Measurements from ENCODE around the gene DCDC2B.

Gene DCDC2B

GRCh38 chr1:32170991-32171390 lies 37.9 kb upstream of the DCDC2B start:
- no peak overlapping the region for H2AFZ ChIP-seq (ENCODE audit: low read length)

DNA sequence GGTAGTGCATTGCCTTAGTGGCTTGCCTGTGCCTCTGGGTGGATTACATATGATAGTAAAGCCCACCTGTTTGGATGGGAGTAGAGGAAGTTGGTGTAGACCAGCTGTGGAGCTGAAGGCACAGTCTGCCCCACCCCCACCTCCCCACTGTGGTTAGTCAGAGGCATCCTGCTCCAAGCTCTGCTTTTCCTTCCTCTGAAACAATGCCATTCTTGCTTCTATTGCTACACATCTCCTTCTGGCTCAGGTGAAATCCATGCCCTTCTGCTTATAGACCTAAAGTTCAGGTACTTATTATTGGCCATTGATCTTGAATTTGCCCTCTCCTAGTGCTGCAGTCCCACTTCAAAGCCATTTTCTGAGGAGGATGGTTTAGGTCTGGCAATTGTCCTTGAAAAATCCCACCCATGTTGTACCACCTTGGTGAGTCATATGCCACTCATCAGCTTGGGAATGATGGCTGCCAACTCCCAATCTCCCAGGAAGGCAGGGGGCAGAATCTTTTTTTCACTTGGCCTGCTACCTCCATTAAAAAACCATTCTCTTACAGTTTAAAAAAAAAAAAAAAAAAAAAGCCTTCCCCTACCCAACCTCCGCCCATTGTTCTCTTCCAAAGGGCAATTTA lies 36.2 kb upstream of the DCDC2B start:
- no peaks in the 10 kb centered on the region for H3K9me2 ChIP-seq (replicated peaks; ENCODE audit: insufficient read depth, low read length)
- no peak overlapping the region for H3K9ac ChIP-seq (ENCODE audit: low read length)
- H3K4me3 ChIP-seq (ENCODE audit: low read length): no peak overlapping the region
- no peak overlapping the region for H3K4me2 ChIP-seq (ENCODE audit: low read depth, low read length)
- H3K9me3 ChIP-seq (replicated peaks; ENCODE audit: insufficient read depth, low read length): no peaks in the 10 kb centered on the region
- no peaks in the 10 kb centered on the region for H3K27me3 ChIP-seq (replicated peaks; ENCODE audit: insufficient read depth, low read length)
- TF ChIP-seq EZH2 (optimal IDR thresholded peaks at IDR 0.05; ENCODE audit: low read depth, low read length): no peak
- no peak for TF ChIP-seq EZH2phosphoT487 (IDR thresholded peaks at IDR 0.05; ENCODE audit: low read length)
- TF ChIP-seq, protein P1, sequence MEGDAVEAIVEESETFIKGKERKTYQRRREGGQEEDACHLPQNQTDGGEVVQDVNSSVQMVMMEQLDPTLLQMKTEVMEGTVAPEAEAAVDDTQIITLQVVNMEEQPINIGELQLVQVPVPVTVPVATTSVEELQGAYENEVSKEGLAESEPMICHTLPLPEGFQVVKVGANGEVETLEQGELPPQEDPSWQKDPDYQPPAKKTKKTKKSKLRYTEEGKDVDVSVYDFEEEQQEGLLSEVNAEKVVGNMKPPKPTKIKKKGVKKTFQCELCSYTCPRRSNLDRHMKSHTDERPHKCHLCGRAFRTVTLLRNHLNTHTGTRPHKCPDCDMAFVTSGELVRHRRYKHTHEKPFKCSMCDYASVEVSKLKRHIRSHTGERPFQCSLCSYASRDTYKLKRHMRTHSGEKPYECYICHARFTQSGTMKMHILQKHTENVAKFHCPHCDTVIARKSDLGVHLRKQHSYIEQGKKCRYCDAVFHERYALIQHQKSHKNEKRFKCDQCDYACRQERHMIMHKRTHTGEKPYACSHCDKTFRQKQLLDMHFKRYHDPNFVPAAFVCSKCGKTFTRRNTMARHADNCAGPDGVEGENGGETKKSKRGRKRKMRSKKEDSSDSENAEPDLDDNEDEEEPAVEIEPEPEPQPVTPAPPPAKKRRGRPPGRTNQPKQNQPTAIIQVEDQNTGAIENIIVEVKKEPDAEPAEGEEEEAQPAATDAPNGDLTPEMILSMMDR (IDR thresholded peaks at IDR 0.05; ENCODE audit: low read length): no peak
- no peaks in the 10 kb centered on the region for H3K4me1 ChIP-seq (ENCODE audit: low read length)
- no peaks in the 10 kb centered on the region for H4K20me1 ChIP-seq (ENCODE audit: insufficient read depth, low read length)
- DNase-seq: no peak
- no peaks in the 10 kb centered on the region; the same call in 1 of the 2 replicates for H3F3A ChIP-seq (ENCODE audit: insufficient read depth, low read length)
- H3K79me2 ChIP-seq (ENCODE audit: low read length): no peaks in the 10 kb centered on the region
- H2AFZ ChIP-seq (ENCODE audit: low read length): no peak overlapping the region
- no peaks in the 10 kb centered on the region; the same call in 1 of the 2 replicates for H3K36me3 ChIP-seq (replicated peaks; ENCODE audit: insufficient read depth, low read length)
- H3K27ac ChIP-seq (ENCODE audit: low read length): no peak overlapping the region

More at GRCh38 chr1:32170991-32171390, 37.9 kb upstream of the DCDC2B start:
- Histone ChIP-seq H3K79me2 (ENCODE audit: low read length) (no peaks in the 10 kb centered on the region), H3K27ac (ENCODE audit: low read length) (no peak overlapping the region), H3K27me3 (replicated peaks; ENCODE audit: insufficient read depth, low read length) (no peaks in the 10 kb centered on the region), H3K4me1 (ENCODE audit: low read length) (no peaks in the 10 kb centered on the region), H3K9me2 (replicated peaks; ENCODE audit: insufficient read depth, low read length) (no peaks in the 10 kb centered on the region), H3K9ac (ENCODE audit: low read length) (no peak overlapping the region), H3K4me3 (ENCODE audit: low read length) (no peak overlapping the region), H3K4me2 (ENCODE audit: low read depth, low read length) (no peak overlapping the region), H3F3A (ENCODE audit: insufficient read depth, low read length) (no peaks in the 10 kb centered on the region), H3K9me3 (replicated peaks; ENCODE audit: insufficient read depth, low read length) (no peaks in the 10 kb centered on the region), H4K20me1 (ENCODE audit: insufficient read depth, low read length) (no peaks in the 10 kb centered on the region), H3K36me3 (replicated peaks; ENCODE audit: insufficient read depth, low read length) (no peaks in the 10 kb centered on the region; the same call in 1 of the 2 replicates)
- TF ChIP-seq, protein P1 (IDR thresholded peaks at IDR 0.05; ENCODE audit: low read length): no peak
- TF ChIP-seq EZH2 (optimal IDR thresholded peaks at IDR 0.05; ENCODE audit: low read depth, low read length): no peak
- TF ChIP-seq EZH2phosphoT487 (IDR thresholded peaks at IDR 0.05; ENCODE audit: low read length): no peak
- no peak for DNase-seq

DNA sequence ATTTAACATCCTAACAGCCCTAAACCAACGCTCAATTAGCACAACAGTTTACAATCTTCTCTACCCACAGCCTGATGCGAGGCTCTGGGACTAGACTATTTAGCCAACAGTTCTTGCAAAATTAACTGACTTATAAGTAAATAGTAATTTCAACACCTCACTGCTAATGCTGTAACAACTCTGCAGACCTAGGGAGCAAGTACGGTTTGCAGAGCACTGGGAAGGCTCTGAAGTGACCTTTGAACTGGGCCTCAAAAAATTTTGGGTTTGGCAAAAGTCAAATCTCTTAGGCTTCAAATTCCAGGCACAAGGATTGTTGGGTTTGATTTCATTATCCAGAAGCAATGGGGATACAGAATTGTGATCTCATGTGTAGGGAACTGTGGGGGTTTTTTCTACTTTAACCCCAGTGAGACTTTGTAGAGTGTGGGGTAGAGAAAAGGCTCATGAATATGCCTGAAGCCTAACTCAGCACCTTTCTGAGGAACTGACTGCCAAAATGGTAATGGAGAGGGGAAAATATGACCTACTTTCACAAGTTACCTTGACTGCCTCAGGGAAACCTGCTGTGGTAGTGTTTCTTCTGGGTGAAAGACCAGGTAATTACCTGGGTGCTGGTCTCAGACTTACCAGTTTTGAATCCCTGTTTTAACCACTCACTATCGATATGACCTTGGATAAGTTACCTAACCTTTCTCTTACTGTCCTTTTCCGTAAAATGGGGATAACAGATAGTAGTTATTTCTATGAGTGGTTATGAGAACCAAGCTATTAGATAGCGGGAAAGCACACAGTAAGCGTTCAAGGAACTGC lies 30.3 kb upstream of the DCDC2B start:
- Histone ChIP-seq H3K4me3 (ENCODE audit: low read length) (peak overlapping the region; percentile 95), H3K79me2 (ENCODE audit: low read length) (peaks cover 34% of the 10 kb centered on the region), H3K27ac (ENCODE audit: low read length) (0 out of 2 replicates have a peak overlapping the region, but pooled peaks have one; percentile 80), H2AFZ (ENCODE audit: low read length) (peak overlapping the region; percentile 96), H3K4me2 (ENCODE audit: low read depth, low read length) (peak overlapping the region; percentile 93; the same call in 1 of the 2 replicates), H3K36me3 (replicated peaks; ENCODE audit: insufficient read depth, low read length) (peaks cover 5% of the 10 kb centered on the region; the same call in 1 of the 2 replicates), H3K27me3 (replicated peaks; ENCODE audit: insufficient read depth, low read length) (no peaks in the 10 kb centered on the region), H3K9me3 (replicated peaks; ENCODE audit: insufficient read depth, low read length) (no peaks in the 10 kb centered on the region), H3K9ac (ENCODE audit: low read length) (peak overlapping the region; percentile 95; the same call in 1 of the 2 replicates), H3K9me2 (replicated peaks; ENCODE audit: insufficient read depth, low read length) (no peaks in the 10 kb centered on the region), H3F3A (ENCODE audit: insufficient read depth, low read length) (peaks cover 14% of the 10 kb centered on the region), H4K20me1 (ENCODE audit: insufficient read depth, low read length) (no peaks in the 10 kb centered on the region), H3K4me1 (ENCODE audit: low read length) (peaks cover 16% of the 10 kb centered on the region)
- TF ChIP-seq EZH2phosphoT487 (IDR thresholded peaks at IDR 0.05; ENCODE audit: low read length) (no peak), EZH2 (optimal IDR thresholded peaks at IDR 0.05; ENCODE audit: low read depth, low read length) (no peak)
- TF ChIP-seq, protein P1 (IDR thresholded peaks at IDR 0.05; ENCODE audit: low read length): no peak
- no peak for DNase-seq

All from MM.1S (cell line).